ENCODE results near the gene GJD2. TPM values are rescaled to one million over a fixed set of nuclear protein-coding genes. Genes with fewer than 3 reads are reported as not detected.

GJD2 gene
- polyA plus RNA-seq, 2 donors = 0.02 TPM; not detected in 1

GRCh38 chr15:34776606-34777105, 21.9 kb upstream of the GJD2 start:
- 68 to 75% methylated on average over 2 of the region's 2 CpGs for WGBS, 2 donors
- Histone ChIP-seq H3K9me3 (ENCODE audit: control insufficient read depth in 2 of 2, insufficient read depth in 1 of 2, low read depth in 1 of 2, low read length in 1 of 2) (no peaks in the 10 kb centered on the region), H3K4me1 (ENCODE audit: control insufficient read depth in 2 of 2, insufficient read depth in 2 of 2, low read length in 1 of 2) (no peaks in the 10 kb centered on the region), H3K4me3 (ENCODE audit: low read depth in 1 of 2, low read length in 2 of 2) (no peak overlapping the region), H3K27me3 (ENCODE audit: control insufficient read depth in 1 of 2, insufficient read depth in 2 of 2, low read length in 2 of 2) (no peaks in the 10 kb centered on the region), H3K27ac (ENCODE audit: low read depth in 2 of 2, low read length in 1 of 2) (no peak overlapping the region), H3K36me3 (ENCODE audit: control insufficient read depth in 2 of 2, insufficient read depth in 2 of 2, low read length in 1 of 2) (no peaks in the 10 kb centered on the region)

- WGBS, 2 donors = 33 to 38% methylated on average over 2 of the region's 2 CpGs
- no peak overlapping the region for H3K4me3 ChIP-seq (ENCODE audit: low read depth in 1 of 2, low read length in 2 of 2)
- no peaks in the 10 kb centered on the region for H3K27me3 ChIP-seq (ENCODE audit: control insufficient read depth in 1 of 2, insufficient read depth in 2 of 2, low read length in 2 of 2)
- no peaks in the 10 kb centered on the region for H3K36me3 ChIP-seq (ENCODE audit: control insufficient read depth in 2 of 2, insufficient read depth in 2 of 2, low read length in 1 of 2)
- H3K4me1 ChIP-seq (ENCODE audit: control insufficient read depth in 2 of 2, insufficient read depth in 2 of 2, low read length in 1 of 2) = no peaks in the 10 kb centered on the region
- no peaks in the 10 kb centered on the region for H3K9me3 ChIP-seq (ENCODE audit: control insufficient read depth in 2 of 2, insufficient read depth in 1 of 2, low read depth in 1 of 2, low read length in 1 of 2)
- H3K27ac ChIP-seq (ENCODE audit: low read depth in 2 of 2, low read length in 1 of 2) = no peak overlapping the region
Measured at GRCh38 chr15:34773917-34774316, 19.1 kb upstream of the GJD2 start.

DNA sequence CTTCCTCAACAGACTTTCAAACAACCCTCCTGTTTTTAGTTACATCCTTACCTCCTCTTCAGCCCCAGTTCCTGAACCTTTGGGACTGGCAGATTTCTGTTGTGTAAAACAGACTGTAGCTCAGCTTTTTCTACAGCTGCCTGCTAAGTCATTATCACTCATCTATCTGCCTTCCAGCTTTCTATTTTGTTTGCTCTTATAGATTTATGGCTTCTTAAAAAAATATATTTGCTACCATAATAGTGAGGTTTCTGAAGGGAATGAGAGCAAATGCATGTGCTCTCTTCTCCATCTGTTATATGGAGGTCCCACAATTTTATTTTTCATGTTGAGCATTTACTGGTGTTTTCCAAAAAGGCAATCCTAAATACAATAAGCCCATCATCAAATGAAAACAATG, 18.2 kb upstream of the GJD2 start:
- Histone ChIP-seq H3K4me1 (ENCODE audit: control insufficient read depth in 2 of 2, insufficient read depth in 2 of 2, low read length in 1 of 2) (no peaks in the 10 kb centered on the region), H3K9me3 (ENCODE audit: control insufficient read depth in 2 of 2, insufficient read depth in 1 of 2, low read depth in 1 of 2, low read length in 1 of 2) (no peaks in the 10 kb centered on the region), H3K27me3 (ENCODE audit: control insufficient read depth in 1 of 2, insufficient read depth in 2 of 2, low read length in 2 of 2) (no peaks in the 10 kb centered on the region)

DNA sequence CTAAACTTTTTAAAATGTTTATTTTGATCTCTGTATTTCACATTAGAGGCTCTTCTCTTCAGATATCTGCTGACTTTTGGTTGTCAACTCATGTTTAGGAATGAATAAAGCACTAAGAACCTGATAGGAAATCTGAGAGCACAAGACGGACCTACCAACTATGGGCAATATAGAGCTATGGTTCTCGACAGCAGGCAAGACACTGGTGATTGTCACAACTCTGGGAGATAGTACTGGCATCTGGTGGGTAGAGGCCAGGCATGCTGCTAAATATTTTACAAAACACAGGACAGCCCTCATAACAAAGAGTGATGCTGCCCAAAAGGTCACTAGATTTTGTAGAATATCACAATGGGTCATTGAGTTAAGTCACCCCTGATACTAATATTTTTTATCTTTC, 17.5 kb upstream of the GJD2 start:
- H3K27ac ChIP-seq (ENCODE audit: low read depth in 2 of 2, low read length in 1 of 2) = no peak overlapping the region
- 81 to 90% methylated on average over 2 of the region's 2 CpGs for WGBS, 2 donors
- H3K4me3 ChIP-seq (ENCODE audit: low read depth in 1 of 2, low read length in 2 of 2) = no peak overlapping the region

More for the DNA sequence above, 18.2 kb upstream of the GJD2 start:
- no peak overlapping the region for H3K4me3 ChIP-seq (ENCODE audit: low read depth in 1 of 2, low read length in 2 of 2)
- H3K27ac ChIP-seq (ENCODE audit: low read depth in 2 of 2, low read length in 1 of 2) = no peak overlapping the region
- H3K36me3 ChIP-seq (ENCODE audit: control insufficient read depth in 2 of 2, insufficient read depth in 2 of 2, low read length in 1 of 2) = no peaks in the 10 kb centered on the region

GRCh38 chr15:34769711-34770110, 14.9 kb upstream of the GJD2 start:
- no peaks in the 10 kb centered on the region for H3K4me1 ChIP-seq (ENCODE audit: control insufficient read depth in 2 of 2, insufficient read depth in 2 of 2, low read length in 1 of 2)
- WGBS, 2 donors = 84 to 86% methylated on average over 2 of the region's 2 CpGs
- H3K9me3 ChIP-seq (ENCODE audit: control insufficient read depth in 2 of 2, insufficient read depth in 1 of 2, low read depth in 1 of 2, low read length in 1 of 2) = no peaks in the 10 kb centered on the region
- no peaks in the 10 kb centered on the region for H3K27me3 ChIP-seq (ENCODE audit: control insufficient read depth in 1 of 2, insufficient read depth in 2 of 2, low read length in 2 of 2)
- H3K36me3 ChIP-seq (ENCODE audit: control insufficient read depth in 2 of 2, insufficient read depth in 2 of 2, low read length in 1 of 2) = no peaks in the 10 kb centered on the region
- H3K4me3 ChIP-seq (ENCODE audit: low read depth in 1 of 2, low read length in 2 of 2) = no peak overlapping the region
- no peak overlapping the region for H3K27ac ChIP-seq (ENCODE audit: low read depth in 2 of 2, low read length in 1 of 2)

More for the DNA sequence above, 17.5 kb upstream of the GJD2 start:
- Histone ChIP-seq H3K9me3 (ENCODE audit: control insufficient read depth in 2 of 2, insufficient read depth in 1 of 2, low read depth in 1 of 2, low read length in 1 of 2) (no peaks in the 10 kb centered on the region), H3K4me1 (ENCODE audit: control insufficient read depth in 2 of 2, insufficient read depth in 2 of 2, low read length in 1 of 2) (no peaks in the 10 kb centered on the region), H3K27me3 (ENCODE audit: control insufficient read depth in 1 of 2, insufficient read depth in 2 of 2, low read length in 2 of 2) (no peaks in the 10 kb centered on the region), H3K36me3 (ENCODE audit: control insufficient read depth in 2 of 2, insufficient read depth in 2 of 2, low read length in 1 of 2) (no peaks in the 10 kb centered on the region)

DNA sequence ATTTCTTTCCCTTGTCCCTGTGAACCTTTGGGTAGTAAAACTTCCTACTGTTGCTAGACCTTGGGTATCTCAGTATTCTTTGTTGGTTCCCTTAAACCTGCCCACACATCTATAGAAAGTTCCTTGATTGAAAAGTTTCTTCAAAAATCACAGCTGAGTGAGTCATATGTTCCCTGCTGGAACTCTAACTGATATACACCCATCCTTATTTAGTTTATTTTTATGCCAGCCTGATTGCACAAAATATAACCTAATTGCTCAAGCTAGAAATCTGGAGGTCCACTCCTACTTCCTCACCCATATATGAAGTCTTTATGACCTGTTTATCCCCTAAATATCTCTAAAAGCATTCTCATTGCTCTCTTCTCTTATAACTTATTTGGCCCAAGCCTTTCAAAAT, 13.7 kb upstream of the GJD2 start:
- Histone ChIP-seq H3K4me3 (ENCODE audit: low read depth in 1 of 2, low read length in 2 of 2) (no peak overlapping the region), H3K9me3 (ENCODE audit: control insufficient read depth in 2 of 2, insufficient read depth in 1 of 2, low read depth in 1 of 2, low read length in 1 of 2) (no peaks in the 10 kb centered on the region), H3K36me3 (ENCODE audit: control insufficient read depth in 2 of 2, insufficient read depth in 2 of 2, low read length in 1 of 2) (no peaks in the 10 kb centered on the region), H3K27me3 (ENCODE audit: control insufficient read depth in 1 of 2, insufficient read depth in 2 of 2, low read length in 2 of 2) (no peaks in the 10 kb centered on the region), H3K27ac (ENCODE audit: low read depth in 2 of 2, low read length in 1 of 2) (no peak overlapping the region), H3K4me1 (ENCODE audit: control insufficient read depth in 2 of 2, insufficient read depth in 2 of 2, low read length in 1 of 2) (no peaks in the 10 kb centered on the region)

DNA sequence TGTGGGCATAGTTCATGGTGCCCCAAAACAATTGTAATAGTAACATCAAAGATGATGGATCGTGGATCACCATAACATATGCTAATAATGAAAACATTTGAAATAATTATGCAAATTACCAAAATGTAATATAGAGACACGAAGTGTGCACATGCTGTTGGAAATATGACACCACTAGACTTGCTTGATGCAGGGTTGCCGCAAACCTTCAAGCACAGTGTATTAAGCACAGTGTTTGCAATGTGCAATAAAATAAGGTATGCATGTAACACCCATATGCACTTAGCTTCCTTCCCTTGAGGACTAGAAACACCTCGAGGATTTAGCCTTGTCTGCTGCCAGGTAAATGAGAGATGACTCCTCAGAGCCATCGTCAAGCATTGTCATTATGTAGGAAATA, 10.9 kb upstream of the GJD2 start:
- no peak overlapping the region for H3K27ac ChIP-seq (ENCODE audit: low read depth in 2 of 2, low read length in 1 of 2)
- H3K9me3 ChIP-seq (ENCODE audit: control insufficient read depth in 2 of 2, insufficient read depth in 1 of 2, low read depth in 1 of 2, low read length in 1 of 2) = no peaks in the 10 kb centered on the region
- H3K27me3 ChIP-seq (ENCODE audit: control insufficient read depth in 1 of 2, insufficient read depth in 2 of 2, low read length in 2 of 2) = no peaks in the 10 kb centered on the region
- no peaks in the 10 kb centered on the region for H3K36me3 ChIP-seq (ENCODE audit: control insufficient read depth in 2 of 2, insufficient read depth in 2 of 2, low read length in 1 of 2)
- H3K4me3 ChIP-seq (ENCODE audit: low read depth in 1 of 2, low read length in 2 of 2) = no peak overlapping the region
- no peaks in the 10 kb centered on the region for H3K4me1 ChIP-seq (ENCODE audit: control insufficient read depth in 2 of 2, insufficient read depth in 2 of 2, low read length in 1 of 2)
- 69% methylated on average over 5 of the region's 5 CpGs for WGBS, 2 donors

- 57 to 70% methylated on average over 3 of the region's 3 CpGs for WGBS, 2 donors
- H3K27me3 ChIP-seq (ENCODE audit: control insufficient read depth in 1 of 2, insufficient read depth in 2 of 2, low read length in 2 of 2) = no peaks in the 10 kb centered on the region
Measured at GRCh38 chr15:34760909-34761308, 6.1 kb upstream of the GJD2 start.

GRCh38 chr15:34759992-34760391, 5.2 kb upstream of the GJD2 start:
- 56 to 60% methylated on average over 2 of the region's 2 CpGs for WGBS, 2 donors
- no peaks in the 10 kb centered on the region for H3K27me3 ChIP-seq (ENCODE audit: control insufficient read depth in 1 of 2, insufficient read depth in 2 of 2, low read length in 2 of 2)

More at GRCh38 chr15:34760909-34761308, 6.1 kb upstream of the GJD2 start:
- H3K36me3 ChIP-seq (ENCODE audit: control insufficient read depth in 2 of 2, insufficient read depth in 2 of 2, low read length in 1 of 2) = no peaks in the 10 kb centered on the region
- no peak overlapping the region for H3K27ac ChIP-seq (ENCODE audit: low read depth in 2 of 2, low read length in 1 of 2)
- H3K4me3 ChIP-seq (ENCODE audit: low read depth in 1 of 2, low read length in 2 of 2) = no peak overlapping the region
- no peaks in the 10 kb centered on the region for H3K4me1 ChIP-seq (ENCODE audit: control insufficient read depth in 2 of 2, insufficient read depth in 2 of 2, low read length in 1 of 2)
- H3K9me3 ChIP-seq (ENCODE audit: control insufficient read depth in 2 of 2, insufficient read depth in 1 of 2, low read depth in 1 of 2, low read length in 1 of 2) = no peaks in the 10 kb centered on the region

DNA sequence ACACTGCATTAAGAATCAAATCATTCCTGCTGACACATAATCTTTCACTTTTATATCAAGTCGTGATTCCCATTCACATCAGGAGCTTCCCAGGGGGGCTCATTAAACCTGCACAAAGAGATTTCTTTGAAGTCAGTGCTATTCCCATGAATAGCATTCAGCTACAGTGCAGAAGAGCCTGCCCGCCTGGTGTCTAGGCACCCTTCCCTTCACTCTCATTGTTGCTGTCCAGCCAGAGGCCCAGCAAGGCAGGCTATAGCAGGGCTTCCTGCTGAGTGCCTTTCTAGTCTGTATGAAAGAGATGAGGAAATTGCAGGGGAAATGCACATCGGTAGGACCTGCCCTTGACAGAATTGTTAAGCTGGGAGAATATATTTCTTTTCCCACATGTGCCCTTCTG, 4.5 kb upstream of the GJD2 start:
- Histone ChIP-seq H3K4me3 (ENCODE audit: low read depth in 1 of 2, low read length in 2 of 2) (no peak overlapping the region), H3K4me1 (ENCODE audit: control insufficient read depth in 2 of 2, insufficient read depth in 2 of 2, low read length in 1 of 2) (peaks cover 0 to 3% of the 10 kb centered on the region in 2 donors), H3K36me3 (ENCODE audit: control insufficient read depth in 2 of 2, insufficient read depth in 2 of 2, low read length in 1 of 2) (no peaks in the 10 kb centered on the region), H3K9me3 (ENCODE audit: control insufficient read depth in 2 of 2, insufficient read depth in 1 of 2, low read depth in 1 of 2, low read length in 1 of 2) (no peaks in the 10 kb centered on the region), H3K27ac (ENCODE audit: low read depth in 2 of 2, low read length in 1 of 2) (no peak overlapping the region), H3K27me3 (ENCODE audit: control insufficient read depth in 1 of 2, insufficient read depth in 2 of 2, low read length in 2 of 2) (peaks cover 0 to 4% of the 10 kb centered on the region in 2 donors)
- whole genome bisulfite sequencing, 2 donors = 47 to 55% methylated on average over 3 of the region's 3 CpGs

More at GRCh38 chr15:34759992-34760391, 5.2 kb upstream of the GJD2 start:
- Histone ChIP-seq H3K4me3 (ENCODE audit: low read depth in 1 of 2, low read length in 2 of 2) (no peak overlapping the region), H3K4me1 (ENCODE audit: control insufficient read depth in 2 of 2, insufficient read depth in 2 of 2, low read length in 1 of 2) (peaks cover 0 to under 1% of the 10 kb centered on the region in 2 donors), H3K27ac (ENCODE audit: low read depth in 2 of 2, low read length in 1 of 2) (no peak overlapping the region), H3K9me3 (ENCODE audit: control insufficient read depth in 2 of 2, insufficient read depth in 1 of 2, low read depth in 1 of 2, low read length in 1 of 2) (no peaks in the 10 kb centered on the region), H3K36me3 (ENCODE audit: control insufficient read depth in 2 of 2, insufficient read depth in 2 of 2, low read length in 1 of 2) (no peaks in the 10 kb centered on the region)
